ENCODE measurements around the gene UCK2.
A peak's percentile ranks its signal among the peaks of the same experiment; 100 is the strongest.
"Not testable (repeated sequence)": the region's sequence is repeated elsewhere in the genome, so short reads cannot be mapped to it uniquely, and the experiment has no call there.

The UCK2 gene

GRCh38 chr1:165827268-165828102 is at the start of gene UCK2:
UCK2 (plus strand) TSS chr1:165827614; CDS start chr1:165827834, 220 bp downstream.
- peak; percentile 36 for DNase-seq

GRCh38 chr1:165778197-165778596 is 49.2 kb upstream of the UCK2 start:
- DNase-seq = not testable (repeated sequence)

- not testable (repeated sequence) for DNase-seq
Measured at GRCh38 chr1:165783519-165783918, 43.9 kb upstream of the UCK2 start.

GRCh38 chr1:165787741-165788140 is 39.7 kb upstream of the UCK2 start:
- no peak for DNase-seq

DNA sequence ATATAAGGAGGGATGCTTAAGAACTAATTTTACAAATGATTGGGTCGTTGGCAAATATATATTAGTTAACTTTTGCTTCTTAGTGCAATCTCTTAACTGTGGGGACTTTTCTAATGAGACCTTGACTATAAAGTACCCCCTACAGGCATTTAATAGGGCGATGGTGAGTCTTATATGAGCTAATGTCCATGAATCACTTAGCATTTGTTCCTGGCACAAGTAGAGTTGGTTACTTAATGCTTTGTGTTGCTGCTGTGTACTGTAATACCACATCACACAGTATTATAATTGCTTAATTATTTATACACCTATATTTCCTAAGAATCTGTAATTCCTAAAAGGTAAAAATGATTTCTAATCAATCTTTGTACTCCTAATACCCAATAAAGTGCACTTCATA is 33.5 kb upstream of the UCK2 start:
- DNase-seq = no peak

- no peak for DNase-seq
Measured at GRCh38 chr1:165795894-165796293, 31.5 kb upstream of the UCK2 start.

DNA sequence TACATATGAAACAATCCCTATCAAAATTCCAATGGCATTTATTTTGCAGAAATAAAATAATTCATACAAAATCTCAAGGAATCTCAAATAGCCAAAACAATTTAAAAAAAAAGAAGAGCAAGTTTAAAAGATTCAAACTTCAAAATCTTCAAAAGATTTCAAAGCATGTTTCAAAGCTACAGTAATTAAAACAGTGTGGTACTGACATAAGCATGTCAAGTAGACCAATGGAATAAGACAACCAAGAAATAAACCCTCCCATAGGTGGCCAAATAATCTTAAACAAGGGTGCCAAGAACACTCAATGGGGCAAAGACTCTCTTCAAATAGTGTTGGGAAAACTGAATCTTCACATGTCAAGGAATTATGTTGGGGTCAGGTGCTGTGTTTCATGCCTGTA is 28.0 kb upstream of the UCK2 start:
- DNase-seq = no peak

GRCh38 chr1:165804513-165804912 is 22.9 kb upstream of the UCK2 start:
- not testable (repeated sequence) for DNase-seq

- no peak for DNase-seq
Measured at GRCh38 chr1:165807613-165808012, 19.8 kb upstream of the UCK2 start.

- DNase-seq = no peak
Measured at GRCh38 chr1:165815725-165816124, 11.7 kb upstream of the UCK2 start.

- no peak for DNase-seq
Measured at GRCh38 chr1:165816157-165816556, 11.3 kb upstream of the UCK2 start.

- no peak for DNase-seq
Measured at GRCh38 chr1:165816826-165817497, 10.5 kb upstream of the UCK2 start.

DNA sequence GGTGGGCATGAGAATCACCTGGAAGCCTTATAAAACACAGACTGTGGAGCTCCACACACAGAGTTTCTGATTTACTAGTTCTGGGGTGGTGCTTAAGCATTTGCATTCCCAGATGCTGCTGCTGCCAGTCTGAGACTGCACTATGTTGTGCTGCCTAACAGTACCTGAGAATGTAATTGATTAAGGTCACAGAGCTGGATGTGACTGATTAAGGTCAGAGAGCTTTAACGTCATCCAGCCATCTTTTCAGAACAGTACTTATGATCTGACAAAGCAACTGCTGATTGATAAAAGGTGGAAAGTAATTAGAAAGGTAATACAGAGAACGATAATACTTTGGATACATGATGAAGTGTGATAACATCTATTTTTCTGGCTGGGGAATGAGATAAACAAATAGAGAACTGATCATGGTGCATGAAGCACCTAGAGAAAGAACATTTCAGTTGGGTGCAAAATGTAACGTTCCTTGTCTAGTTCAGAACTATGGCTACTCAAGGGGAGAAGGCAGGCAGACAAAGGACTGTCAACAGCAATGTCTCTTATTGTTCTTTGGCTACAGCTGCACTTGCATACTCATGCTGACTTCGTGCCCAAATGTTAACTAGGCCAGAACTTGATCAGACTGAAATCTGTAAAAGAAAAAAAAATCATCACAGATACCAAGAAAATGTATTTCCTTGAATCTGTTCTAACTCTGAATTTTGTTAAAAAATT is 3.7 kb upstream of the UCK2 start:
- no peak for DNase-seq

GRCh38 chr1:165824269-165824643 is 3.2 kb upstream of the UCK2 start:
- no peak for DNase-seq

DNA sequence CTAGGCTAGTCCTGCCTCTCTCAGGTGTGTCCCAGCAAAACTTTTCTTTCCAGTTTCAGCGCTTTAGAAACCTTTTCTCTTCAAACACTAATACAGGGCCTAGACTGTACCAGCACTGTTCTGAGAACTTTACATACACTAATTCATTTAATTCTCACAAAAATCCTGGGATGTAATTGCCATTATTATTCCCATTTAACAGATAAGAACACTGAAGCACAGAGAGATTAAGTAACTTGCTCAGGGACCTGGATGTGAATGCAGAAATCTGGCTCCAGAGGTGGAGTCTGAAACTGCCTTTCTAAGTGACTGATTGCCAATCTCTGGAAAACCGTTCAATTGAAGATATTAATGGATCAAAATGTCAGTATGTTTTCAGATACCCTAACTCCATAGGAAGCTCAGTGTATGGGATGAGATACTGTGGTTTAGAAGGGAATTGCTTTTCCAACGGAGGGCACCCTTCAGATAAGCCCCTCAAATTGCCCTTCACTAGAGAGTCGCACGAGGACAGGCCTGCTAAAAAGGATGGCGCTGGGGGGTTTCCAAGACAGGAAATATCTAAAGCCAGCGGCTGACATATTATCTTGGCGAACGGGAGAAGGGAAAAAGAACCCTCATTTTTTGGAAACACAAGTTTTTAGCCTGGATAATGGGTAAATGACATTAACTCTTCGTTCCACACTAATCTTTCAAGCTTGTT is 698 bp upstream of the UCK2 start:
- no peak for DNase-seq

- no peak for DNase-seq
Measured at GRCh38 chr1:165828103-165828668, 772 bp downstream of the UCK2 start.

- DNase-seq = peak; percentile 15
Measured at GRCh38 chr1:165828669-165829329, 1.4 kb downstream of the UCK2 start.

- DNase-seq = no peak
Measured at GRCh38 chr1:165829888-165830287, 2.5 kb downstream of the UCK2 start.

GRCh38 chr1:165831146-165831545 is 3.7 kb downstream of the UCK2 start:
- no peak for DNase-seq

GRCh38 chr1:165832902-165833301 is 5.5 kb downstream of the UCK2 start:
- DNase-seq = no peak

DNA sequence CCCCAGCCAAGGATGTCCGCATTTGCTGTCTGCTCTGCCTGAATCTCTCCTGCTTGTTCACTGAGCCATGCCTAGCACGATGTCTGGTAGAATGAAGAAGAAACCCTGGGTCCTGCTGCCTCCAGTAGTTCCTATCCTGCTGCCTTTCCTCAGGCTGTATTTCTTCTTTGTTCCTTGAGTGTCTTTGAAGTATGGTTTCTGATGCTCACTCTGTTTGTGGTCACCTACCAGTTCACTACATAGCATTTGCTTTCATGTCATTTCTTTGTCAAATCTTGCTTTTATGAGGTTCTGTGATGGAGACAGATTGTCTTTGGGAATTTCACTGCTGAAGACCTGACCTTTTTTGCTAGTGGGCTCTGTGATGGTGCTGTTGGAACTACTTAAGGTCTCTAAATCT is 5.9 kb downstream of the UCK2 start:
- DNase-seq = no peak

GRCh38 chr1:165834229-165834628 is 6.8 kb downstream of the UCK2 start:
- no peak for DNase-seq
